H1 (cell line): ENCODE measurements around the gene MUC16. TPM values are rescaled to one million over a fixed set of nuclear protein-coding genes. Genes with fewer than 3 reads are reported as not detected.

Experiments used
- BACH1 ChIP-seq: IDR thresholded peaks from 2 replicates; pipeline ENCODE4 v1.6.1; 2012; ENCODE audit warnings: low read length, improper control_type of control experiment
- CBX8 ChIP-seq: fragments of 300-800, 300-1000 bp; sonication (generic); IDR thresholded peaks from 2 replicates; pipeline ENCODE4 v1.7.1; 2016; ENCODE audit warnings: low read depth, low read length, borderline replicate concordance
- CHD7 ChIP-seq: fragments of 300-600 bp; sonication (generic); IDR thresholded peaks from 2 replicates; pipeline ENCODE4 v1.7.1; 2012; ENCODE audit warnings: low read length, moderate library complexity, mild to moderate bottlenecking, inconsistent platforms; ENCODE audit not compliant: insufficient replicate concordance
- HDAC2 ChIP-seq, 2 experiments: fragments of 300-600 bp in 1 of 2; sonication (generic) in 1 of 2; IDR thresholded peaks; 2 replicates each; pipeline ENCODE4 v1.6.1; 2011 to 2012; ENCODE audit warnings: low read depth in 2 of 2, low read length in 2 of 2, mild to moderate bottlenecking in 2 of 2, moderate library complexity in 2 of 2, borderline replicate concordance in 1 of 2, inconsistent platforms in 1 of 2
- JUND ChIP-seq: IDR thresholded peaks from 2 replicates; pipeline ENCODE4 v1.6.1; 2011; ENCODE audit warnings: mild to moderate bottlenecking, improper control_type of control experiment, low read length
- KDM4A ChIP-seq: IDR thresholded peaks from one replicate; pipeline ENCODE4 v1.7.1; 2012; ENCODE audit warnings: low read depth, mild to moderate bottlenecking, moderate library complexity, low read length, inconsistent platforms; ENCODE audit not compliant: severe bottlenecking
- PHF8 ChIP-seq: fragments of 200-600 bp; sonication (generic); conservative IDR thresholded peaks from 2 replicates; pipeline ENCODE4 v1.7.1; 2012; ENCODE audit warnings: low read depth, mild to moderate bottlenecking, inconsistent platforms, low read length, moderate library complexity
- POU5F1 ChIP-seq: IDR thresholded peaks from 2 replicates; pipeline ENCODE4 v1.6.1; 2011; ENCODE audit warnings: low read depth, mild to moderate bottlenecking, low read length, moderate library complexity
- RAD21 ChIP-seq, 2 experiments: IDR thresholded peaks in 1 of 2; conservative IDR thresholded peaks in 1 of 2; 2 replicates each; pipeline ENCODE4 v1.6.1; 2011; ENCODE audit warnings: low read depth in 2 of 2, low read length in 2 of 2, improper control_type of control experiment in 1 of 2, inconsistent platforms in 1 of 2, mild to moderate bottlenecking in 1 of 2, moderate library complexity in 1 of 2
- USF2 ChIP-seq: IDR thresholded peaks from 2 replicates; pipeline ENCODE4 v1.6.1; 2011; ENCODE audit warnings: low read length, improper control_type of control experiment
- polyA plus RNA-seq, 7 experiments: library from polyadenylated mRNA; depleted of rRNA in 3 of 7; stranded (reverse) in 5 of 7; unstranded in 2 of 7; fragments of >200 nt in 5 of 7; fragments of 200-250 nt in 2 of 7; gene quantifications; 1 replicate in 5 of 7; 2 replicates in 1 of 7; 4 replicates in 1 of 7; pipeline versions ENCODE4 v1.2.1 to v1.2.3, GENCODE V29; 2011 to 2013; ENCODE audit warnings: missing spikeins in 2 of 7, mixed read lengths in 2 of 7
- total RNA-seq: library from RNA; stranded (reverse); fragmentation: NEBNext Ultra II Directional; extraction: Animal tissue kit (Norgen Biotek cat#: 25700); gene quantifications from 2 replicates; pipeline ENCODE4 v1.2.1, GENCODE V29; 2021

Gene MUC16
- total and polyA plus RNA-seq, 2 of the 8 experiments (the other 6 are each of a cell fraction or from before 2014, with no cell fraction given): 0.17 to 0.60 TPM

- TF ChIP-seq CHD7 (no peak), USF2 (no peak), POU5F1 (no peak), BACH1 (no peak), JUND (no peak), KDM4A (no peak), CBX8 (no peak), RAD21 (IDR thresholded peaks at IDR 0.05 in 1 of 2, conservative IDR thresholded peaks at IDR 0.05 in 1 of 2; ENCODE audit: low read depth in 2 of 2, low read length in 2 of 2) (no peak), HDAC2 (IDR thresholded peaks at IDR 0.05; ENCODE audit: borderline replicate concordance in 1 of 2, low read depth in 2 of 2, low read length in 2 of 2) (no peak), PHF8 (no peak)
Measured at GRCh38 chr19:9043524-9043923, 33.3 kb upstream of the MUC16 start (continued).
